A549 treated with CORT108297 at 1 μM for 4 hours (cell line): ENCODE measurements around the gene JARID2. TPM values are rescaled to one million over a fixed set of nuclear protein-coding genes. Genes with fewer than 3 reads are reported as not detected.

Experiments
- total RNA-seq: library from RNA; stranded (reverse); fragments of 200-300 nt; extraction: Qiagen RNA extraction; gene quantifications from 5 replicates; pipeline ENCODE4 v1.2.3, GENCODE V29; 2022

Gene JARID2
- total RNA-seq: 8.2 to 11.7 TPM (median 10.9 TPM) in 5 replicates

DNA sequence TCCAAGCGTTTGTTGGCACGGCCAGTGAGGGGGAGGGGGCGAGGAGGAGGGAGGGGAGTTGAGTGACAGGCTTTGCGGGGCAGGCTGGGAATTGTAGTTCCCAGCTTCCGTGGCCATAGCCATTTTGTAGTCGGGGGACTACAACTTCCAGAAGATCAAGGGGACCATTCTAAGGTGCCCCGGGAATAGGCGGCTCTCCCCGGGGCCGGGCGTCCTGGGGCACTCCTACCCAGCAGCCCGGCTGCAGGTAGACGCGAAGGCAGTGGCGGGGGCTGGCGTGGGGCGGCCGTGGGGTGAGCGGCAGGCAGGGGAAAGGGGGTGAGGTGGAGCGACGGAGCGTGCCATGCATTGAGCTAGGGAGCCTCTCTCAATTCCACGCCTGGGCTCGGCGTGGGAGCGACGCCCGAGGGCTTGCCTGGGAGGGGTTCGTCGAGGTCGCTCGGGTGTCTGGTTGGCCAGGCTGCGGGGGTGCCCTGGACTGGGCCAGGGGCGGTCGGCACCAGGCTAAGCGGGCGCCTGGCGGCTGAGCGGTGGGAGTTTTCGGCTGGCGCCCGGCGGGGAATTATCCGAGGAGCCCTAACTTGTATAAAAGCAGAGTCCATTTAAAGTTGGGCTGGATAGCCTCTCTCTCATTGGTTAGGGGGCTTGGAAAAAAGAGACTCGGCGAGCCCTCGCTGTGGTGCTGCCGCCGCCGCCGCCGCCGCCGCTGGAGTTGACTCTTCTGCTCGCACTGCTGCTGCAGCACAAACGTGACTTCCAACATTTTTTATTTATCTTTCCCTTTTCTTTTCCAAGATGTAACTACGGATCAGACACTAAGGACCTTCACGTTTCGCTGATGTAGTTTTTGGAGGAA is at the start of gene JARID2:
JARID2 (plus strand) TSS at position 709 of the 856 bp plus-strand sequence. CDS start 471 bp downstream, outside the sequence.

